ENCODE data around the gene DNPEP.
"Not testable (repeated sequence)": the region's sequence is repeated elsewhere in the genome, so short reads cannot be mapped to it uniquely, and the experiment has no call there.

The DNPEP gene

GRCh38 chr2:219399716-219400478 lies 12.2 kb upstream of the DNPEP start:
- no peak for DNase-seq

GRCh38 chr2:219398721-219399363 lies 11.1 kb upstream of the DNPEP start:
- DNase-seq: no peak

GRCh38 chr2:219396863-219397457 lies 9.2 kb upstream of the DNPEP start:
- DNase-seq: no peak

- DNase-seq: no peak
These were observed 7.9 kb upstream of the DNPEP start for GRCh38 chr2:219395609-219396008.

- DNase-seq: not testable (repeated sequence)
These were observed 7.3 kb upstream of the DNPEP start for GRCh38 chr2:219395056-219395455.

- DNase-seq: no peak
These were observed 5.0 kb upstream of the DNPEP start for GRCh38 chr2:219392754-219393153.

- no peak for DNase-seq
These were observed 1.1 kb upstream of the DNPEP start for GRCh38 chr2:219388907-219389156.

DNA sequence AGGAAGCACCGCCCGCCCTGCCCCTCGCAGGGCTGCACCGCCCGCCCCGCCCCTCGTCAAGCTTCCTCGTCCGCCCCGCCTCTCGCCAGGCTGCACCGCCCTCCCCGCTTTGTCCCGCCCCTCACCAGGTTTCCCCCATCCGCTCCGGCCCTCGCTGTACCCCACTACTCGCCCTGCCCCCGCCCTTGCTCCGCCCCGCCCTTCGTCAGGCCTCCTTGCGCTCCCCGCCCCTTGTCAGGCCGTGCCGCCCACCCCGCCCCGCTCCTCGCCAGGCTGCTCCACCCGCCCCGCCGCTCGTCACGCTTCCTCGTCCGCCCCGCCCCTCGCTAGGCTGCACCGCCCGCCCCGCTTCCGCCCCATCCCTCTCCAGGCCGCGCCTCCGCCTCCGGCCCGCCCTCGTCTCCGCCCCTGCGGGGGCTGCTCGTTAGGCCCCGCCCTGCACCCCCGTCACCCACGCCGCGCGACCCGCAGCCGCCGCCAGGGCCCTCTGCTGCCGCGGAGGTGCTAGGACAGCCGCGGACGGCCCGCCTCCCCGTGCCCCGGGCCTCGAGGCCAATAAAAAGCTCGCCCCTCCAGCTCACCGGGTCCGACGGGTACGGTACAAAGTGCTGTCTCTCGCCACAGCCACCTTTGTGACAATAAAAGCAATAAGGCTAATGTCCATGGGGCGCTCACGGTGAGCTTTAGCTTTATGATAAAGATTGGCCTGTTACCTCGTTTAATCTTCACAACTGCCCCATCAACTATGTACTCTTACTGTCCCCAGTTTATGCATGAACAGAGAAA lies 602 bp upstream of the DNPEP start:
- DNase-seq: peak; percentile 92

DNA sequence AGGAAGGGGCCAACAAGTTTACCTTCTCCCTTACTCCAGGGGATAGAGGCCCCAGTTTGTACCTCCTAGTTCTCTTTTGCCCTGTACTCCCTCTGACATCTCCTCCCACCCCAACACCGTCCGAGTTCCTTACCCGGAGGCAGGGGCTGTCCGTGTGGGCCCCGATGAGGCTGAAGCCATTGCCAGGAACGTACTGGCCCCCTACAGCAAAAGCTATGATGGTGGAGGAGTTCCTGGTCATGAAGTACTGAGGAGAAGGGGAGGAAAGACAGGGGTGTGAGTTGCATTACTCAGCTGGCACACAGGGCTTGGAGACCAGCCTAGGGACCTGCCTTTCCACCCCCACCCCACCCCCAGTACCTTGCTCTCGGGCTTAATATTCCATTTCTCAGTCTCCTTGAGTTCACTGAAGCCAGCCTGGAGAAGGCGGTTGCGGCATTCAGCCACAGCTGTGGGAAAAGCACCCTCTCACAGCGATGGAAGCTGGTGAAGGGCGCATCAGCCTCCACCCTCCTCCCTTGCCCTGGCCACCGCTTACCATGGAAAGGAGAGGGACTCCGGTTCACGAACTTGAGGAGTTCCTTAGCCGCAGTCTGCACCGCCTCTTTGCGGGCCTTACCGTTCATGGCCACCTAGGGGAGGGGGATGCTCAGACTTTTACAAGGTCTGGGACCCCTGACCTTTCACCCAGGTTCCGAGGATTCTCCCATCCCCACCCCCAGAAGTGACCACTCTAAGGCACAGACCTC lies 1.0 kb downstream of the DNPEP start:
- DNase-seq: no peak

DNA sequence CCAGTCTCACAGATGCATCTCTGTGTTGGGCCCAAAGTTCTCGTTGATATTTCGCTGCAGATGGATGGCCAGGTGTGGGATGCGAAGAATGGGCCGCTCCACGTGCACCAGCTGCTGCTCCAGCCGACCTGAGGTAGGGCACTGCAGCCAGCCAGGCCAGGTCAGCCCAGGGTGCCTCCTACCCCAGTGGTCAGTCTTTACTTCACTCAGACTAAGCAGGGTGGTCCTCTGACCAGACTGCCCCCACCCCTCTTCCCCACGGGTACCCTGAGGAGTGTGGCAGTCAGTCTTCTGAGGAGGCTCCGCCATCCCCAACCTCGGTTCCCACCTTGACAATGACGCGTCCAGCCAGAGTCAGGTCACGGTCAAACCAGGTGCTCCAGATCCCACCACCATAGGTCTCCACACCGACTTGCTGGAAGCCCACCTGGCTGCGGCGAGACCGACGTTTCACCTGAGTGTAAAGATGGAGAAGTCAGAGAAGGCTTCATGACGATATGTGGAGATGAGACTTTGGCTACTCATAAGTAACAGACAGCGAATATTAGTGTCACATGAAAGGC lies 1.7 kb downstream of the DNPEP start:
- DNase-seq: no peak

DNA sequence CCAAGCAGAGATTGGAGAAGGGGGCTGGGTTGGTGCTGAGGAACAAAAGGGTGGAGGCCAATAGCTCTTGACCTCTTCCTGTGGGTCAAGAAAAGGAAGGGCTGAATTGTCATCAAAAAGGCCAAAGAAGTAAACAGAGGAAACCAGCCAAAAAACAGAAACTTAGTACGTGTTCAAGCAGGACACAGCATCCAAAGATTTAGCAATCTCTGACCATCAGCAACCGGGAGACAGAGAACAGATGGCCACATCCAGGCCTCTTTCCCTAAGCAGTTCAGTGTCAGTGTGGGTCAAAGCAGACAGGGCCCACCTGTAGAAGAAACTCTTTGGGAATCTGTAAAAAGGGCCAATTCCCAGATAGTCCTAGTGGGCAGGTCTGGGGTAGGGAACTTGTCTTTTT lies 2.9 kb downstream of the DNPEP start:
- DNase-seq: no peak

- no peak for DNase-seq
These were observed 3.5 kb downstream of the DNPEP start for GRCh38 chr2:219384083-219384713.

GRCh38 chr2:219381448-219381847 lies 6.3 kb downstream of the DNPEP start:
- no peak for DNase-seq

GRCh38 chr2:219380926-219381325 lies 6.8 kb downstream of the DNPEP start:
- DNase-seq: no peak

- DNase-seq: no peak
These were observed 9.4 kb downstream of the DNPEP start for GRCh38 chr2:219378163-219378851.

DNA sequence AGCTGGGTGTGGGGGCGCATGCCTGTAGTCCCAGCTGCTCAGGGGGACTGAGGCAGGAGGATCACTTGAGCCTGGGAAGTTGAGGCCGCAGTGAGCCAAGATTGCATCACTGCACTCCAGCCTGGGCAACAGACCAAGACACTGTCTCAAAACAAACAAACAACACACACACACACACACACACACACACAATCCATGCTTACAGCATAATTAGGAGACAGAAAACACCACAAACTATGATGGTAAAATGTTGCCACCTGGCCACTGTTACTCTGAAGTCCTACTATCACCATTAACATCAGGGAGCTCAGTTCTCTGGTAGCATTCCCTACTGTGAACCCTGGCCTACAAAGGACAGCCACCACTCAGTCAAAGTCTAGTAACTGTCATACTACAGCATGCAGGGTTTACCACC lies 18.3 kb downstream of the DNPEP start:
- no peak for DNase-seq

GRCh38 chr2:219368690-219369191 lies 19.0 kb downstream of the DNPEP start:
- DNase-seq: no peak

GRCh38 chr2:219362524-219363164 lies 25.1 kb downstream of the DNPEP start:
- DNase-seq: peak; percentile 56

GRCh38 chr2:219362072-219362471 lies 25.6 kb downstream of the DNPEP start:
- DNase-seq: no peak

DNA sequence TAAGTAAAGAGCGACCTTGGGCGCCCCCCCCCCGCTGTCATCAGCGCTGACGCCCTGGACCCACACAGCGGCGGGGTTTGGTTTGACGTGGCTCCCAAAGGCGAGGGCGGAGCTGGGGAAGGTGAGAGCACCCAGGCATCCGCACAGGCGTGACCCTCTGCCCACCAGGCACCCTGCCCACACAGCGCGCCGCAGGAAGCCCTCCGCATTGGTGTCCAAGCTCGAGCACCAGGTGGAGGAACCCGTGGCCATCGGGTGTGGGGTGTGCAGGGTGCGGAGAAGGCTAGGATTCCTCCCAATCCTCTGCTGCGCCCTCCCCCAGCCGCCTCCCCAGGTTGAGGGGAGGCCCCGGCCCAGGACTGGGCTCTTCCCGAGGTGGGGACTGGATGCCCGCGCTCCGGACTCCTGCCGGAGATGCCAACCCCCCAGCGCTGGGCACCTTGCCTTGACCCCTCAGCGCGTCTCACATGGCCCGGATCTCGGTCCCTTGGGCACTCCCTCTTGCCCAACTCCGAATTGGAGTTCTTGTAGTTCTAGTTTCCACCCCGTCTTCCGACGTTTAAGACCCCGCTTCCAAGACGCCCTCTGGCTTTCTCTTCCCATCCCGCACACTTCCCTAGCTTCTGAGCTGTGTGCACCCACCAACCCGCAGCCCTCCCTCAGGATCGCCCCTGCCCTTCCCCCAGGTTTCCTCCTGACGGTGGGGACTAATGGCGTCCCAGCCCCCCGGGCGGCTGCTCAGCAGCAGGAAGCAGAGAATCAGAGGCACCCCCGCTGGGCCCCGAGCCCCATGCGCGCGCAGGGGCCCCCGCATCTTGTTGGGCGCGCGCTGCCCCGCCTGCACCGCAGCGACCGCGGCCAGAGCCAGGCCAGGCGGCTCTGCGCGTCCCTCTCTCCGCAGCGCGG lies 29.3 kb downstream of the DNPEP start:
- DNase-seq: no peak

Measured in hematopoietic multipotent progenitor cell treated with erythropoietin and hydrocortisone succinate and interleukin-3 and kit ligand, for 8 days (in vitro differentiated cells).